Measurements from ENCODE around the gene KRT12.
"Not testable (repeated sequence)": the region's sequence is repeated elsewhere in the genome, so short reads cannot be mapped to it uniquely, and the experiment has no call there.

The KRT12 gene

GRCh38 chr17:40843242-40843641 lies 23.8 kb downstream of the KRT12 start:
- no peak for DNase-seq

DNA sequence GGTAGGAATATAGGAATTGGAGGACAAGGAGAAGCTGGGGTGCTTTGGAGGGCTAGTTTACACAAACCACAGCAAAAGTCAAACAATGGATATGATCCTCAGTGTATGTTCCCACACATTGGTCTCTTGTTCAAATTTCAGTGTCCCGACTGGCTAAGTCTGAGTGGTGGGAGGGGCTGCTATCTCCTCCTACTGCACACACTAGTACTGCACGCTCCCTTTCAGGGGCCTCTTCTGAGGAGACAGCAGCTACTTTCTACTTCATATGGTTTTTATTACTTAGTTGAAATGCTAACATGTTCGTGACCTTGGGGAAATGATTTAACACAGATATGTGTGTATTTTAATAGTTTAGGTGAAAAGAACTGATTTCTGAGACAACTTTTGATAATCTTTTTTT lies 25.8 kb downstream of the KRT12 start:
- no peak for DNase-seq

GRCh38 chr17:40839194-40839593 lies 27.8 kb downstream of the KRT12 start:
- DNase-seq, result no peak

GRCh38 chr17:40836020-40836419 lies 31.0 kb downstream of the KRT12 start:
- no peak for DNase-seq

DNA sequence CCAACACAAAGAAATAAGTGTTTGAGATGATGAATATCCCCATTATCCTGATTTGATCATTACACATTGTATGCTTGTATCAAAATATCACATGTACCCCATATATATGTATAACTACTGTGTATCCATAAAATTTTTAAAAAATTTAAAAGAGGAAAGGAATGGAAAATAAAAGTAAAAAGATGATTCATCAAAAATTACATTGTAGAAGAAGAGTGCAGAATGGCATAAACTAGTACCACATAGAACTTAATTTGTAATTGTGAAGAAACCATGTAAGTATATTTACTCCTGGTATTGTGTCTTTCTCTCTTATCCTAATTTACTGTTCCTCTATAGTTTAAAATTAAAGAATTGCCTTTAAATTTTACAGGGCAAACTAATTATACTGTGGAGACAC lies 33.1 kb downstream of the KRT12 start:
- no peak for DNase-seq

- no peak for DNase-seq
Observed at GRCh38 chr17:40832840-40833239, 34.2 kb downstream of the KRT12 start.

- DNase-seq, result no peak
Observed at GRCh38 chr17:40830085-40830776, 36.8 kb downstream of the KRT12 start.

DNA sequence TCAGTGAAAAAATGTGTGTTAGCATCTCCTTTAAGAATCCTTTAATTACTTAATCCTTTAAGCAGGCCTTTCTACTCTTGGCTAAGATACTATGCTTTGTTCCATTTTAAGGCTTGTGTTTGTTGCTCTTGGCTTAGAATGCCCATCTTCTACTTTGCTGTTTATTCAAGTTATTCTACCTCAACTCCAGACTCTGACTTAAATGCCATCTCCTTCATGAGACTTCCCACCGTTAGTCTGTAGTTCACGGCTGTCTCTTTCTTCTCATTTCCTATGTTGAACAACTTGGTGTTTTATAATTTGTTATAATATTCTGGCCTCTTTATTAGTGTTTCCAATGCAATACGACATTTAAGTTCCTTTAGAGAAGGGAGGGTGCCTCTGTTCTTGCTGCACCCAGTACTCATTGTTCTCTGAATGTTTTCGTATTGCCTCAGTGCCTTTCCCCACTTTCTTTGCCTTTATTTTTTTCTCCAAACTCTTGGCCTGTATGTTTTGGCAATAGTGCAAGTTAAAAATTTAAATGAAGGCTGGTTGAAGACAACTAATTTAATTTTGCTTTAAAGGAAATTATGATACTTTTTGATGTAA lies 38.5 kb downstream of the KRT12 start:
- no peak for DNase-seq

DNA sequence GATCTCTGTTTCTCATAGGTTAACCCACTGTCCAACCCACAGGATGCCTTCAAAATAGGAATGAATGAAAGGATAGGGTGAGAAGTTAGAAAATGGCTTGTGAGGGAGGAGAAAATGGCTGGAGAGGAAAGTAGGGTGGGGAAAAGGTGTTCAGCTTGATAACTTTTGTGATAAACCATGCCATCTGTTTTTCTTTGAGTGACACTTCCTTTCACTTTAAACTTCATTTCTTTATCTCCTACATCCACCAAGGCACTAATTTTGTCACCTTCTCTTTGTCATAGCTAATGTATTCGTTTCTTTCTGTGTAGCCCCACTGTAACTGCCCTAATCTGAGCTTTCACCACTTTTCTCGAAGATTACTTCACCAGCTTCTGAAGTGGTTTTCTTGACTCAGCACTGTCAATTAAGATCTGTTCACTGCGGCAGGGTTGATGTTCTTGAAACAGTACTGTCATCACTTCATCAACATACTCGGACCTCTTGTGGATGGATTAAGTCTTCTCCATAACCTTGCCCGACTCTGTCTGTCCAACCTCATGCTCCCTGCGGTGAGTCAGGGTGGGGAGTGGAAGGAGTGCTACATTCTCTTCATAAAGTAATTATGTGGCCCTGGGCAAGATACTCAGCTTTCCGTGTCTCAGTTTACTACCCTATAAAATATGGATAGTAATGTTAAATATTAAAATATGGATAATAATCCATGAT lies 39.1 kb downstream of the KRT12 start:
- no peak for DNase-seq

DNA sequence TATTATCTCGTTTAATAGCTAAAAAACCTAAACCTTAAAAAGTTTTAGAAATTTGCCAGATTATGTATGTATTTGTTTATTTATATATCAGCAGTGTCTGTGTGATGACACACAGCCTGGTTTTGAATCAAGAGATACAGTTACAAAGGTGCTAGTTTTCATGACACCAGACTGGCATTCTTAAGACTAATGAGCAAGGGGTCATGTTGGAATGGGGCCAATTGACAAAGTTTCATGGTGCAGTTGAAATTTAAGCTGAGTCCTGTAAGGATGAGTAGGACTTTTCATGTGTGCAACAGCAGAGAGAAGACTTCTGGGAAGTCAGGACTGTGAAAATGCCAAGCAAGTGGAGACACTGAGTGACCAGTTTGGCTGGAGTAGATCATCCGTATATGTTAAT lies 41.4 kb downstream of the KRT12 start:
- no peak for DNase-seq

DNA sequence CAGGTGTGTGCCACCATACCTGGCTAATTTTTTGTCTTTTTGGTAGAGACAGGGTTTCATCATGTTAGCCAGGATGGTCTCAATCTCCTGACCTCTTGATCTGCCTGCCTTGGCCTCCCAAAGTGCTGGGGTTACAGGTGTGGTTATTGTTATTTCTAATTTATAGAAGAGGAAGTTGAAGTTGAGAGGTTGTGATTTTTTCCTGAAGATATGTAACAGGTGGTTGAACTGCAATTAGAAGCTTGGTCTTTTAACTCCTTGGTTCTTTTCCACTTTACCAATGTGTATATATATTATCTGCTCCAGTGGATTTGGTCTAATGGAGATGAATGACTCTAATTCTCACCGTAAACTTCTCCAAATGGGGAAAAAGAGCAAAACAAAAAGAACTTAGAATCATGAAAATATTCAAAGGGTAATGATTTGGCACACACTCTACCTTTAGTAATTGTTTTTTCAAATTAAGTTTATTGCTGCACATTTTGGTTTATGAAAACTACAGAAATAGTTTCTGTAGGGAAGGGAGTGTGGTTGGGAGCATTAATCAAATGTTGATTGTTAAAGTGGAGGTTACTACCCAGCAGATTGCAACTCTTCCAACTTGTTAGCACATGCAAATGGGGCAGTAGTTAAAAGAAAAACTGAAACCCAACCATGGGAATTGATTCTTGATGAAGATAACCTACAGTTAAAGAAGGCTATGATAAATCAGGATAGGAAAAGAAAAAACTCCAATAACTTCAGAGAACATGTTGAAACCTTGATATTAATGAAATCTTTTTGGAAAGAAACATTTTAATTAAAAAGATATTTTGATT lies 42.8 kb downstream of the KRT12 start:
- no peak for DNase-seq

DNA sequence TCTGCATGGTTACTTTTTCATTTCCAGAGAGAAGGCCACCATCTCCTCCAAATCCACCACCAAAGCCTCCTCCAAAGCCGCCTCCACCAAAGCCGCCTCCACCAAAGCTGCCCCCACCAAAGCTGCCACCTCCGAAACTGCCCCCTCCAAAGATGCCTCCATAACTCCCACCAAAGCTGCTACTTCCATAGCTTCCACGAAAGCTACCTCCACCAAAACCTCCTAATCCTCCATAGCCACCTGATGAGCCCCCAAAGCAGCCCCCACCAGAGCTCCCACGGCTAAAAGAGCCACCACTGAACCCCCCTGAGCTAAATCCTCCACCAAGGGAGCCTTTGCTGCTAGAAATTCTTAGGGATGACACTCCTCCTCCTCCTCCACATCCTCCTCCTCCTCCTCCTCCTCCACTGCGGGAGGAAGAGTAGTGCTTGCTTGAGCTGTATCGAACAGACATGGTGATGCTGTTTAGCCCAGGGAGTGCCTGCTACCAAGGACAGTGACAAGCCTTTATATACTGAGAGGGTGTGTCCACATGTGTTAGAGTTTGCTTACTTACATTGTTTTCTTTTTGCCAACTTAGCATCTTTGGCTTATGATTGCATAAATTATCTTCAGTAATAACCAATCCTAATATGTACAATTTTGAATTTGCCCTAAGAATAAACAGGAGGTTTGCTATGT lies 44.8 kb downstream of the KRT12 start, which contains the start of gene KRT10:
TSS of gene KRT10 (minus strand) at position 483 of the 681 bp plus-strand sequence. CDS start at position 454, 29 bp downstream.
- DNase-seq, result no peak

DNA sequence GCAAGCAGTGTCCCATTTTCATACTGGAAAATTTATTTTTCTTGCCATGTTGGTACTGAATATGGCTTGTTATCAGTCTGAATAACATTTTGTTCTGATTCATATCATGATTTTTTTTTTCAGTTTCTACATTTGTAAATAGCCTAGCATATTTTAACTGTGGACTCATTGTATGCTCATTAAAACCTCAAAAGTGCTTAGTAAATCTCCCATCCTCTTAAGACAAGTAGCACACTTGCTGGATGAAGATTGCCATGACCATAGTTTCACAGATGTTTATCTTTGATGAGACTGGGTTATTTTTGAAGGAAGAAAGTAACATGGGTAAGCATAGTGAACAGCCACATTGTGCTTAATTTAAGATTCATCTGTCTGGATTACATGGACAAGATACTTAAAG lies 45.5 kb downstream of the KRT12 start:
- no peak for DNase-seq

DNA sequence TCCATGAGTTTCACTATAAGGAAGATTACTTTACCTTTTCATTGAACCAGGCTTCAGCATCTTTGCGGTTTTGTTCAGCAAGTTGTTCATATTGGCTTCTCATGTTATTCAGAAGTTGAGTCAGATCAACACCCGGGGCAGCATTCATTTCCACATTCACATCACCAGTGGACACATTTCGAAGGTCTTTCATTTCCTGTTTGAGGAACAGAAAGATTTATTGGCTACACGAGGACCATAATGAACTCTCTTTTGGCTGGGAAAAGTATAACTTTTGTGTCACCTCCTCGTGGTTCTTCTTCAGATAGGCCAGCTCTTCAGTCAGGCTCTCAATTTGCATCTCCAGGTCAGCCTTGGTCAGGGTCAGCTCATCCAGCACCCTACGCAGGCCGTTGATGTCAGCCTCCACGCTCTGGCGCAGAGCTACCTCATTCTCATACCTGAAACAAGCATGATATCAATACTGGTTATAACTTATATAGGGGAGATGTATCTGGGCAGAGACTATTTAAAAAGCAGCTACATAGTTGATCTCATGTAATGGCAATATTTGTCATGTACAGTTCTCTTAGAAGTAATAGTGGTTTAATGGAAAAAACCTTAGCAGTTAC lies 46.7 kb downstream of the KRT12 start:
- DNase-seq, result no peak

DNA sequence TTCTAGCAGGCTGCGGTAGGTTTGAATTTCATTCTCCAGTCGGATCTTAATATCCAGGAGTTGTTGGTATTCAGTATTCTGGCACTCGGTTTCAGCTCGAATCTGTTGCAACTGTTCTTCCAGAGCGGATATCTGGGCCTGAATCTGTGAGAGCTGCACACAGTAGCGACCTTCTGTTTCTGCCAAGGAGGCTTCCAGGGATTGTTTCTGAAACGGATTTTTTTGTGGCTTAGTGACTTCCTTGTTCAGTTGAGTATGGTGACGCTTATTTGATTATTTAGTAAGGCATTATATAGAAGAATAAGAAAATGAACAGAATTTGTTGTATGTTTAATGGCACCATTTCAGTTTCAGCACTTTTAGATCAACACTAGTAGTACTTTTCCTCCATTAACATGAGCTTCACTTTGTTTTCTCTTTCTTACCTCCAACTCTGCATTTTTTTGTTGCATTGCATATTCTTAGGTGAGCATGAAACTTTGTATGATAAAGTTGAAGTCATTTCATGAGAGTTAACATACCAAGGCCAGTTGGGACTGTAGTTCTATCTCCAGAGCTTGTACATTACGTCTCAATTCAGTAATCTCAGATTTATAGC lies 47.4 kb downstream of the KRT12 start:
- DNase-seq, result no peak

GRCh38 chr17:40818733-40819527 lies 48.1 kb downstream of the KRT12 start:
- DNase-seq, result peak; percentile 80

DNA sequence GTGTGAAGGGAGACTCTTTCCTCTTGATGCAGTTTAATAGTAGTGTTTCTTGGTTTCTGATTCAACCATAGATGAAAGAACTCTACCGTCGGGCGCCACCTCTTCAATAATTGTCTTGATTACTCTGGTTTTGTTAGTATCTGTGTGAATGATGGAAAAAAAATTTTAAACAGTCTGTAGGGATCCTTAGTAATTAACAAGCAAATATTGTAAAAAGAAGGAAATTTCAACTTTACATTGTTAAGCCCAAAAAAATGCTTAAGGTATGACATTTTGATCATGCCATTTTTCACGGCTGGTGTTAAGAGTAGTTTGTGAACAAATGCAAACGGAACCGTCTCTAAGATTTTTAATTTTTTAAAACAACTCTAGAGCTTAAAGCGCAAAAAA lies 48.7 kb downstream of the KRT12 start:
- DNase-seq, result no peak

DNA sequence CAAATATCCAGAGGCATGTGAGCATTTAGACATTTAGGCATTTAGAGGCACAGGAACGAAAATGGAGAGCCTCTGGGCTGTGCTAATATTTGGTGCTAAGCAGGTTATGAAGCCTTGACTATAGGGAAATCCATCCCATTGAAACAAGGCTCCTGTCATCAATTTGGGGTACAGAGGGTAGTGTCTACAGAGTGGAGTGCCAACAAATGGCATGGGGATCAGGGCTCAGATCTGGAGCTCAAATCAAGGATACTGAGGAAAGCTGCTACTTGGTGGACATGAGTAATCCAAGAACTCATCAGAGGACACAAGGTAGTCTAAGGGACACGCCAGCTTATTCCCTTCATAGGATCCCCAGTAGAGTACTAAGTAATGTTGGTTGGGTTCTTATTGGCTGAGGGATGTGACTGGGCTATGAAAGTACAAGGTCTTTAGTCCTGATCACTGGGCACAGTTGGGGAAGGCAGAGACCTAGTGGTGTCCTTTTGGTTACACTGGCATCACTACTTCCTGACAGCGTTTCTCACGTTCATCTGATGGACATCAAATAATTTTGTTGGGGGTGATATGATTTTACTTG lies 49.8 kb downstream of the KRT12 start:
- DNase-seq, result no peak

DNA sequence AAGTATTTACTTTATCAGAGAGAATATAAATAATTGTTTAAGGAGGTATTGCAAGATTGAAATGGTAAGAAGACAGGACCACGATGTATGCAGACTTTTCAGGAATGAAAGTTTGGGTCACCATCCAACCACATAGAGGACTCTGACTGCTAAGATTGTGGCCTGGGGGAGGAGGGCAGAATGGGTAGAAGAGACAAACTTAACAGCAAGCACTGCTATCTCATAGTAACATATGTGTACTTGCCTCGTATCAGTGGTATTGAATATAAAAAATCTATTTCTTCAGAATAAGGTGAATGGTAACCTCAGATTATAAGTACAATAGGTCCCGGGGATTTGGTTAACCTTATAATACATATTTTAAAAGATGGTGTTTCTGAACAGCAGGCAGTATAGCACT lies 50.5 kb downstream of the KRT12 start:
- no peak for DNase-seq

- DNase-seq, result no peak
Observed at GRCh38 chr17:40815381-40815780, 51.6 kb downstream of the KRT12 start.

DNA sequence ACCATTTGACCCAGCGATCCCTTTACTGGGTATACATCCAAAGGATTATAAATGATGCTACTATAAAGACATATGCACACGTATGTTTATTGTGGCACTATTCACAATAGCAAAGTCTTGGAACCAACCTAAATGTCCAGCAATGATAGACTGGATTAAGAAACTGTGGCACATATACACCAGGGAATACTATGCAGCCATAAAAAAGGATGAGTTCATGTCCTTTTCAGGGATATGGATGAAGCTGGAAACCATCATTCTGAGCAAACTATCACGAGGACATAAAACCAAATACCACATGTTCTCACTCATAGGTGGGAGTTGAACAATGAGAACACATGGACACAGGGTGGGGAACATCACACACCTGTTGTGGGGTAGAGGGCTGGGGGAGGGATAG lies 52.4 kb downstream of the KRT12 start:
- not testable (repeated sequence) for DNase-seq

Data from central memory CD4-positive, alpha-beta T cell (primary cell).